HepG2 (cell line): ENCODE data around the gene MST1. TPM values are rescaled to one million over a fixed set of nuclear protein-coding genes. Genes with fewer than 3 reads are reported as not detected.

ENCODE experiments used
- KDM2A ChIP-seq: sonication (generic); formaldehyde crosslinking; IDR thresholded peaks from 2 replicates; pipeline ENCODE4 v1.4.0; 2020; ENCODE audit warnings: low read depth, missing genetic modification reagents, borderline replicate concordance
- KDM4B ChIP-seq: sonication (generic); formaldehyde crosslinking; IDR thresholded peaks from 2 replicates; pipeline ENCODE4 v1.4.0; 2020; ENCODE audit warnings: missing genetic modification reagents
- MLLT10 ChIP-seq: sonication (generic); formaldehyde crosslinking; IDR thresholded peaks from 2 replicates; pipeline ENCODE4 v1.4.0; 2020; ENCODE audit warnings: missing genetic modification reagents
- NR2F1 ChIP-seq, 2 experiments: fragments of 450-650 bp in 1 of 2; formaldehyde crosslinking in 1 of 2; IDR thresholded peaks; 2 replicates each; pipeline versions ENCODE4 v1.5.0 to v1.6.1; 2016 to 2020; ENCODE audit warnings: mild to moderate bottlenecking in 1 of 2, missing compliant biosample characterization in 1 of 2, missing genetic modification reagents in 1 of 2, moderate library complexity in 1 of 2
- NRL ChIP-seq: sonication (generic); formaldehyde crosslinking; IDR thresholded peaks from 2 replicates; pipeline ENCODE4 v1.5.0; 2020; ENCODE audit warnings: missing genetic modification reagents, mild to moderate bottlenecking, moderate library complexity, borderline replicate concordance
- TCF7 ChIP-seq: sonication (generic); IDR thresholded peaks from 2 replicates; pipeline ENCODE4 v1.6.1; 2016; ENCODE audit warnings: antibody characterized with exemption, low read depth
- ZNF441 ChIP-seq: sonication (generic); formaldehyde crosslinking; IDR thresholded peaks from 2 replicates; pipeline ENCODE4 v1.7.0; 2021; ENCODE audit warnings: missing genetic modification reagents, borderline replicate concordance
- ZNF619 ChIP-seq: sonication (generic); formaldehyde crosslinking; IDR thresholded peaks from 2 replicates; pipeline ENCODE4 v1.4.0; 2020; ENCODE audit warnings: mild to moderate bottlenecking, missing genetic modification reagents
- polyA plus RNA-seq, 8 experiments: library from polyadenylated mRNA; depleted of rRNA in 3 of 8; stranded (reverse) in 7 of 8; unstranded in 1 of 8; fragments of >200 nt; fragmentation: Illumina TruSeq in 4 of 8; extraction: Trizol in 4 of 8; gene quantifications; 2 replicates each; pipeline versions ENCODE4 v1.2.1 to v1.2.3, GENCODE V29; 2011 to 2016; ENCODE audit warnings: low read depth in 4 of 8, missing spikeins in 1 of 8, mixed read lengths in 1 of 8; ENCODE audit not compliant: insufficient read depth in 1 of 8
- total RNA-seq, 5 experiments: library from RNA; depleted of rRNA; stranded (reverse); fragments of >200 nt; fragmentation: Illumina TruSeq; extraction: Trizol; gene quantifications; 2 replicates each; pipeline ENCODE4 v1.2.3, GENCODE V29; 2016; ENCODE audit warnings: low read depth in 1 of 5
- TF ChIP-seq, protein P1 (sequence below): sonication (generic); formaldehyde crosslinking; conservative IDR thresholded peaks from 2 replicates; pipeline ENCODE4 v1.4.0; 2020; ENCODE audit warnings: missing genetic modification reagents
- TF ChIP-seq, protein P2 (sequence below): sonication (generic); formaldehyde crosslinking; IDR thresholded peaks from 2 replicates; pipeline ENCODE4 v1.4.0; 2020; ENCODE audit warnings: missing genetic modification reagents
- TF ChIP-seq, protein P3 (sequence below): IDR thresholded peaks from 2 replicates; pipeline ENCODE4 v1.6.1; 2016; ENCODE audit warnings: missing genetic modification reagents, missing compliant biosample characterization
- TF ChIP-seq, protein P4 (sequence below): sonication (generic); formaldehyde crosslinking; IDR thresholded peaks from 2 replicates; pipeline ENCODE4 v1.4.0; 2020; ENCODE audit warnings: missing genetic modification reagents
- TF ChIP-seq, protein P5 (sequence below): sonication (generic); formaldehyde crosslinking; IDR thresholded peaks from 2 replicates; pipeline ENCODE4 v1.5.0; 2020; ENCODE audit warnings: missing genetic modification reagents, mild to moderate bottlenecking, borderline replicate concordance
- TF ChIP-seq, protein P6 (sequence below): sonication (generic); formaldehyde crosslinking; IDR thresholded peaks from 2 replicates; pipeline ENCODE4 v1.4.0; 2020; ENCODE audit warnings: mild to moderate bottlenecking, missing genetic modification reagents
- TF ChIP-seq, protein P7 (sequence below): sonication (generic); formaldehyde crosslinking; IDR thresholded peaks from 2 replicates; pipeline ENCODE4 v1.9.0; 2021; ENCODE audit warnings: missing genetic modification reagents, mild to moderate bottlenecking, borderline replicate concordance

The MST1 gene
- total and polyA plus RNA-seq, 2 of the 13 experiments (the other 11 are each of a cell fraction or from before 2014, with no cell fraction given) = 189 to 452 TPM

DNA sequence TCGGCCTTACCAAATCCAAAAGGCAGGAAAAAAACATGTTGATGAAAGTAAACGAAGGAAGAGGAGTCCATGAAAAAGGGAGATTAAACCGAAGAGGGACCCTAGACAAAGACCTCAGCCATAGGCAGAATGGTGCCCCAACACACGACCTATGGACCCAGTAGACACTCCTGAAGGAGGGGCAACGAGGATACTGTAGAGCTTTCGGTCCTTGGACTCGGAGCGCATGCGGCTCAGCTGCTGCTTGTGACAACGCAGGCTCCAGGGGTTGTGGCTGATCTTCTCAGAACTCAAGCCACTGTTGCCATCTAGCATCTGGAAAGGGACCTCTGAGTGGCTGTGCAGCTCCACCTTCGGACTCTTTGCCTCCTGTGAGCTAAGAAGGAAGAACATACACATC, 43.3 kb upstream of the MST1 start (continued):
- TF ChIP-seq, protein P1, sequence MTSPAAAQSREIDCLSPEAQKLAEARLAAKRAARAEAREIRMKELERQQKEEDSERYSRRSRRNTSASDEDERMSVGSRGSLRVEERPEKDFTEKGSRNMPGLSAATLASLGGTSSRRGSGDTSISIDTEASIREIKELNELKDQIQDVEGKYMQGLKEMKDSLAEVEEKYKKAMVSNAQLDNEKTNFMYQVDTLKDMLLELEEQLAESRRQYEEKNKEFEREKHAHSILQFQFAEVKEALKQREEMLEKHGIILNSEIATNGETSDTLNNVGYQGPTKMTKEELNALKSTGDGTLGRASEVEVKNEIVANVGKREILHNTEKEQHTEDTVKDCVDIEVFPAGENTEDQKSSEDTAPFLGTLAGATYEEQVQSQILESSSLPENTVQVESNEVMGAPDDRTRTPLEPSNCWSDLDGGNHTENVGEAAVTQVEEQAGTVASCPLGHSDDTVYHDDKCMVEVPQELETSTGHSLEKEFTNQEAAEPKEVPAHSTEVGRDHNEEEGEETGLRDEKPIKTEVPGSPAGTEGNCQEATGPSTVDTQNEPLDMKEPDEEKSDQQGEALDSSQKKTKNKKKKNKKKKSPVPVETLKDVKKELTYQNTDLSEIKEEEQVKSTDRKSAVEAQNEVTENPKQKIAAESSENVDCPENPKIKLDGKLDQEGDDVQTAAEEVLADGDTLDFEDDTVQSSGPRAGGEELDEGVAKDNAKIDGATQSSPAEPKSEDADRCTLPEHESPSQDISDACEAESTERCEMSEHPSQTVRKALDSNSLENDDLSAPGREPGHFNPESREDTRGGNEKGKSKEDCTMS (CRISPR knock-in tag) = no peak
- TF ChIP-seq NRL (CRISPR knock-in tag) = no peak
- TF ChIP-seq, protein P2, sequence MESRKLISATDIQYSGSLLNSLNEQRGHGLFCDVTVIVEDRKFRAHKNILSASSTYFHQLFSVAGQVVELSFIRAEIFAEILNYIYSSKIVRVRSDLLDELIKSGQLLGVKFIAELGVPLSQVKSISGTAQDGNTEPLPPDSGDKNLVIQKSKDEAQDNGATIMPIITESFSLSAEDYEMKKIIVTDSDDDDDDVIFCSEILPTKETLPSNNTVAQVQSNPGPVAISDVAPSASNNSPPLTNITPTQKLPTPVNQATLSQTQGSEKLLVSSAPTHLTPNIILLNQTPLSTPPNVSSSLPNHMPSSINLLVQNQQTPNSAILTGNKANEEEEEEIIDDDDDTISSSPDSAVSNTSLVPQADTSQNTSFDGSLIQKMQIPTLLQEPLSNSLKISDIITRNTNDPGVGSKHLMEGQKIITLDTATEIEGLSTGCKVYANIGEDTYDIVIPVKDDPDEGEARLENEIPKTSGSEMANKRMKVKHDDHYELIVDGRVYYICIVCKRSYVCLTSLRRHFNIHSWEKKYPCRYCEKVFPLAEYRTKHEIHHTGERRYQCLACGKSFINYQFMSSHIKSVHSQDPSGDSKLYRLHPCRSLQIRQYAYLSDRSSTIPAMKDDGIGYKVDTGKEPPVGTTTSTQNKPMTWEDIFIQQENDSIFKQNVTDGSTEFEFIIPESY (CRISPR knock-in tag) = peak; percentile 55; the same call in 1 of the 2 replicates
- TF ChIP-seq, protein P3, sequence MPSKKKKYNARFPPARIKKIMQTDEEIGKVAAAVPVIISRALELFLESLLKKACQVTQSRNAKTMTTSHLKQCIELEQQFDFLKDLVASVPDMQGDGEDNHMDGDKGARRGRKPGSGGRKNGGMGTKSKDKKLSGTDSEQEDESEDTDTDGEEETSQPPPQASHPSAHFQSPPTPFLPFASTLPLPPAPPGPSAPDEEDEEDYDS (CRISPR knock-in tag) = no peak
- TF ChIP-seq TCF7 = no peak
- TF ChIP-seq MLLT10 (CRISPR knock-in tag) = no peak
- no peak for TF ChIP-seq NR2F1 (CRISPR knock-in tag; IDR thresholded peaks at IDR 0.05)
- TF ChIP-seq, protein P4, sequence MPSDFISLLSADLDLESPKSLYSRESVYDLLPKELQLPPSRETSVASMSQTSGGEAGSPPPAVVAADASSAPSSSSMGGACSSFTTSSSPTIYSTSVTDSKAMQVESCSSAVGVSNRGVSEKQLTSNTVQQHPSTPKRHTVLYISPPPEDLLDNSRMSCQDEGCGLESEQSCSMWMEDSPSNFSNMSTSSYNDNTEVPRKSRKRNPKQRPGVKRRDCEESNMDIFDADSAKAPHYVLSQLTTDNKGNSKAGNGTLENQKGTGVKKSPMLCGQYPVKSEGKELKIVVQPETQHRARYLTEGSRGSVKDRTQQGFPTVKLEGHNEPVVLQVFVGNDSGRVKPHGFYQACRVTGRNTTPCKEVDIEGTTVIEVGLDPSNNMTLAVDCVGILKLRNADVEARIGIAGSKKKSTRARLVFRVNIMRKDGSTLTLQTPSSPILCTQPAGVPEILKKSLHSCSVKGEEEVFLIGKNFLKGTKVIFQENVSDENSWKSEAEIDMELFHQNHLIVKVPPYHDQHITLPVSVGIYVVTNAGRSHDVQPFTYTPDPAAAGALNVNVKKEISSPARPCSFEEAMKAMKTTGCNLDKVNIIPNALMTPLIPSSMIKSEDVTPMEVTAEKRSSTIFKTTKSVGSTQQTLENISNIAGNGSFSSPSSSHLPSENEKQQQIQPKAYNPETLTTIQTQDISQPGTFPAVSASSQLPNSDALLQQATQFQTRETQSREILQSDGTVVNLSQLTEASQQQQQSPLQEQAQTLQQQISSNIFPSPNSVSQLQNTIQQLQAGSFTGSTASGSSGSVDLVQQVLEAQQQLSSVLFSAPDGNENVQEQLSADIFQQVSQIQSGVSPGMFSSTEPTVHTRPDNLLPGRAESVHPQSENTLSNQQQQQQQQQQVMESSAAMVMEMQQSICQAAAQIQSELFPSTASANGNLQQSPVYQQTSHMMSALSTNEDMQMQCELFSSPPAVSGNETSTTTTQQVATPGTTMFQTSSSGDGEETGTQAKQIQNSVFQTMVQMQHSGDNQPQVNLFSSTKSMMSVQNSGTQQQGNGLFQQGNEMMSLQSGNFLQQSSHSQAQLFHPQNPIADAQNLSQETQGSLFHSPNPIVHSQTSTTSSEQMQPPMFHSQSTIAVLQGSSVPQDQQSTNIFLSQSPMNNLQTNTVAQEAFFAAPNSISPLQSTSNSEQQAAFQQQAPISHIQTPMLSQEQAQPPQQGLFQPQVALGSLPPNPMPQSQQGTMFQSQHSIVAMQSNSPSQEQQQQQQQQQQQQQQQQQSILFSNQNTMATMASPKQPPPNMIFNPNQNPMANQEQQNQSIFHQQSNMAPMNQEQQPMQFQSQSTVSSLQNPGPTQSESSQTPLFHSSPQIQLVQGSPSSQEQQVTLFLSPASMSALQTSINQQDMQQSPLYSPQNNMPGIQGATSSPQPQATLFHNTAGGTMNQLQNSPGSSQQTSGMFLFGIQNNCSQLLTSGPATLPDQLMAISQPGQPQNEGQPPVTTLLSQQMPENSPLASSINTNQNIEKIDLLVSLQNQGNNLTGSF (CRISPR knock-in tag) = no peak
- no peak for TF ChIP-seq KDM2A
- TF ChIP-seq, protein P5, sequence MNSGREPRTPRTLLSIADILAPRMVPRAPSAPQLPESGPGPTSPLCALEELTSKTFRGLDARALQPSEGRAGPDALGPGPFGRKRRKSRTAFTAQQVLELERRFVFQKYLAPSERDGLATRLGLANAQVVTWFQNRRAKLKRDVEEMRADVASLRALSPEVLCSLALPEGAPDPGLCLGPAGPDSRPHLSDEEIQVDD (CRISPR knock-in tag) = no peak
- TF ChIP-seq, protein P6, sequence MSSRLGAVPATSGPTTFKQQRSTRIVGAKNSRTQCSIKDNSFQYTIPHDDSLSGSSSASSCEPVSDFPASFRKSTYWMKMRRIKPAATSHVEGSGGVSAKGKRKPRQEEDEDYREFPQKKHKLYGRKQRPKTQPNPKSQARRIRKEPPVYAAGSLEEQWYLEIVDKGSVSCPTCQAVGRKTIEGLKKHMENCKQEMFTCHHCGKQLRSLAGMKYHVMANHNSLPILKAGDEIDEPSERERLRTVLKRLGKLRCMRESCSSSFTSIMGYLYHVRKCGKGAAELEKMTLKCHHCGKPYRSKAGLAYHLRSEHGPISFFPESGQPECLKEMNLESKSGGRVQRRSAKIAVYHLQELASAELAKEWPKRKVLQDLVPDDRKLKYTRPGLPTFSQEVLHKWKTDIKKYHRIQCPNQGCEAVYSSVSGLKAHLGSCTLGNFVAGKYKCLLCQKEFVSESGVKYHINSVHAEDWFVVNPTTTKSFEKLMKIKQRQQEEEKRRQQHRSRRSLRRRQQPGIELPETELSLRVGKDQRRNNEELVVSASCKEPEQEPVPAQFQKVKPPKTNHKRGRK (CRISPR knock-in tag) = no peak
- TF ChIP-seq, protein P7, sequence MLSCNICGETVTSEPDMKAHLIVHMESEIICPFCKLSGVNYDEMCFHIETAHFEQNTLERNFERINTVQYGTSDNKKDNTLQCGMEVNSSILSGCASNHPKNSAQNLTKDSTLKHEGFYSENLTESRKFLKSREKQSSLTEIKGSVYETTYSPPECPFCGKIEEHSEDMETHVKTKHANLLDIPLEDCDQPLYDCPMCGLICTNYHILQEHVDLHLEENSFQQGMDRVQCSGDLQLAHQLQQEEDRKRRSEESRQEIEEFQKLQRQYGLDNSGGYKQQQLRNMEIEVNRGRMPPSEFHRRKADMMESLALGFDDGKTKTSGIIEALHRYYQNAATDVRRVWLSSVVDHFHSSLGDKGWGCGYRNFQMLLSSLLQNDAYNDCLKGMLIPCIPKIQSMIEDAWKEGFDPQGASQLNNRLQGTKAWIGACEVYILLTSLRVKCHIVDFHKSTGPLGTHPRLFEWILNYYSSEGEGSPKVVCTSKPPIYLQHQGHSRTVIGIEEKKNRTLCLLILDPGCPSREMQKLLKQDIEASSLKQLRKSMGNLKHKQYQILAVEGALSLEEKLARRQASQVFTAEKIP (CRISPR knock-in tag) = no peak
- no peak for TF ChIP-seq ZNF441 (CRISPR knock-in tag)
- TF ChIP-seq KDM4B (CRISPR knock-in tag) = no peak
- TF ChIP-seq ZNF619 (CRISPR knock-in tag) = no peak
